Renal cortex interstitium (tissue), 11 donors: Measurements from ENCODE around the gene LRWD1. TPM values are rescaled to one million over a fixed set of nuclear protein-coding genes. Genes with fewer than 3 reads are reported as not detected.
"Not testable (repeated sequence)": the region's sequence is repeated elsewhere in the genome, so short reads cannot be mapped to it uniquely, and the experiment has no call there.

Experiments
- DNase-seq, 11 donors: peaks; one replicate each; pipeline ENCODE4 v3.0.0-alpha.2; 2013; ENCODE audit warnings: low read depth in 9 of 11, low spot score in 4 of 11; ENCODE audit errors: extremely low read depth in 1 of 11
- polyA plus RNA-seq, 3 donors: library from polyadenylated mRNA; unstranded; fragments of 120-200 nt; gene quantifications; one replicate each; pipeline ENCODE4 v1.2.1, GENCODE V29; 2013; ENCODE audit not compliant: insufficient read length in 3 of 3

The LRWD1 gene
- polyA plus RNA-seq, 3 donors, result 17.3 to 23.2 (median 21.9) TPM

- not testable (repeated sequence) for DNase-seq
Observed at GRCh38 chr7:102479982-102480637, 15.3 kb downstream of the LRWD1 start.

GRCh38 chr7:102481962-102482361 is 17.2 kb downstream of the LRWD1 start:
- DNase-seq, result not testable (repeated sequence)

- not testable (repeated sequence) for DNase-seq
Observed at GRCh38 chr7:102484317-102484716, 19.5 kb downstream of the LRWD1 start.

- not testable (repeated sequence) for DNase-seq
Observed at GRCh38 chr7:102490529-102491075, 25.8 kb downstream of the LRWD1 start.

- not testable (repeated sequence) for DNase-seq
Observed at GRCh38 chr7:102493220-102493935, 28.6 kb downstream of the LRWD1 start.

- not testable (repeated sequence) for DNase-seq
Observed at GRCh38 chr7:102494026-102494425, 29.2 kb downstream of the LRWD1 start.

- not testable (repeated sequence) for DNase-seq
Observed at GRCh38 chr7:102494473-102495149, 29.8 kb downstream of the LRWD1 start.

GRCh38 chr7:102496861-102497260 is 32.1 kb downstream of the LRWD1 start:
- DNase-seq, result not testable (repeated sequence)

- DNase-seq, result not testable (repeated sequence)
Observed at GRCh38 chr7:102497308-102497707, 32.5 kb downstream of the LRWD1 start.

- DNase-seq, result not testable (repeated sequence)
Observed at GRCh38 chr7:102498321-102498720, 33.5 kb downstream of the LRWD1 start.

- DNase-seq, result not testable (repeated sequence)
Observed at GRCh38 chr7:102503141-102503540, 38.4 kb downstream of the LRWD1 start.

- not testable (repeated sequence) for DNase-seq
Observed at GRCh38 chr7:102505298-102506185, 40.8 kb downstream of the LRWD1 start.

GRCh38 chr7:102507410-102508088 is 42.8 kb downstream of the LRWD1 start:
- DNase-seq, result not testable (repeated sequence)

GRCh38 chr7:102510575-102510974 is 45.8 kb downstream of the LRWD1 start:
- DNase-seq, result not testable (repeated sequence)

- DNase-seq, result not testable (repeated sequence)
Observed at GRCh38 chr7:102511860-102512522, 47.2 kb downstream of the LRWD1 start.

GRCh38 chr7:102512642-102513221 is 47.9 kb downstream of the LRWD1 start:
- DNase-seq, result peak in 10 of 11 donors; percentile 68 to 93 (median 80)
